GM21381 (cell line): Measurements from ENCODE around the gene KRT31.
"Not testable (repeated sequence)": the region's sequence is repeated elsewhere in the genome, so short reads cannot be mapped to it uniquely, and the experiment has no call there.

Source experiments
- ATAC-seq: cut with Tn5 transposase; IDR thresholded peaks from one replicate; pipeline ENCODE4 v1.9.1; 2021; ENCODE audit warnings: mild to moderate bottlenecking, moderate library complexity; ENCODE audit not compliant: unreplicated experiment

The KRT31 gene

GRCh38 chr17:41396996-41397660 is at the start of gene KRT31:
TSS of gene KRT31 (minus strand) at chr17:41397608. CDS start at chr17:41397539, 69 bp downstream.
- ATAC-seq = no peak

GRCh38 chr17:41446806-41447205 is 49.4 kb upstream of the KRT31 start:
- ATAC-seq = no peak

DNA sequence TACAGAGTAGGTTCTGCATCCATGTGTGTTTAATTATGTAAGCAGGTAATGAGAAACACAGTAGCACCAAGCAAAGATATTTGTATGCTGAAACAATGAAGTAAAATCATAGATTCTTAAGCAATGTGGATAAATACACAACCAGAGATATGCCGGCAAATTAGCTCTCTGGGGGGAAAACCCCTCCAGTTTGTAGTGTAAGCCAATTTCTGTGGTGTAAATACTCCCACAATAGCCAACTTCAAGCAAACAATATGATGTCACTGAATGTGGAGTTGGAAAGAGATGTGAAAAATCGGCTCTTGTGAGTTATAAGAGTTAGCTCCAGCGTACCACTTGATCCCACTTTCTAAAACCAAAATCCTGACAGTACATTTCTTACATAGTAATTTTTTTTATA is 47.2 kb upstream of the KRT31 start:
- ATAC-seq = no peak

- ATAC-seq = no peak
These were observed 46.8 kb upstream of the KRT31 start for GRCh38 chr17:41444186-41444585.

DNA sequence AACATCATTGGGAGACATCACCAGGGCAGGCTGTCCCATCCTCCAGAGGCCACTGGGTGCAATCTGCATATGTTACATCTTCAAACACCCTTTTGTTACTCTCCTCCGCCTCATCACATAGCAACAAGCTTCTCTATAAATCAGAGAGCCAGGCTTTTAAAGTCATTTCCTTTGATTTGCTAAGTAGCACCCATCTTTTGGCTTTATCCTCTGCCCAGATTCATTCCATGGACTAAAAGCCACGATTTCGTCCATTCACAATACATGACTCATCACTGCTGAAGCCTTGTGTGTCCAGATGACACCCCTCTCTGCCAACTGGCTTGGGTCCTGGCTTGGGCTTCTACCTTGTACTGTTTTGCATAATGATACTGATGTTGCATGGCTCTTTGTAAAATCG is 45.3 kb upstream of the KRT31 start:
- ATAC-seq = no peak

GRCh38 chr17:41440531-41441033 is 43.2 kb upstream of the KRT31 start, which contains the start of gene KRT38:
TSS of gene KRT38 (minus strand) at chr17:41440983. CDS start at chr17:41440921, 62 bp downstream.
- no peak for ATAC-seq

GRCh38 chr17:41439375-41439774 is 42.0 kb upstream of the KRT31 start:
- no peak for ATAC-seq

GRCh38 chr17:41437769-41438168 is 40.4 kb upstream of the KRT31 start:
- ATAC-seq = no peak

GRCh38 chr17:41437254-41437653 is 39.8 kb upstream of the KRT31 start:
- no peak for ATAC-seq

GRCh38 chr17:41434415-41434814 is 37.0 kb upstream of the KRT31 start:
- ATAC-seq = no peak

GRCh38 chr17:41434005-41434404 is 36.6 kb upstream of the KRT31 start:
- ATAC-seq = no peak

- no peak for ATAC-seq
These were observed 36.2 kb upstream of the KRT31 start for GRCh38 chr17:41433586-41433985.

DNA sequence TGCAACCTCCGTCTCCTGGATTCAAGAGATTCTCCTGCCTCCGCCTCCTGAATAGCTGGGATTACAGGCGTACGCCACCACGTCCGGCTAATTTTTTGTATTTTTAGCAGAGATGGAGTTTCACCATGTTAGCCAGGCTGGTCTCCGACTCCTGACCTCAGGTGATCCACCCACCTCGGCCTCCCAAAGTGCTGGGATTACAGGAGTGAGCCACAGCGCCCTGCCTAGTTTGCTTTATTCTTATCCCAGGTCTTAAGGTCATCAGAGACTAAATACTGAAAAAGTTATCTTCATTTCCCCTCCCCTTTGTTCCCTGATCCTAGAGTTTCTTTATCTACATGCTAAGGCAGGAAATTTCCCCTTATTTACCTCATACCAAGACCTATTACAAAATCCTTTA is 33.0 kb upstream of the KRT31 start:
- ATAC-seq = not testable (repeated sequence)

DNA sequence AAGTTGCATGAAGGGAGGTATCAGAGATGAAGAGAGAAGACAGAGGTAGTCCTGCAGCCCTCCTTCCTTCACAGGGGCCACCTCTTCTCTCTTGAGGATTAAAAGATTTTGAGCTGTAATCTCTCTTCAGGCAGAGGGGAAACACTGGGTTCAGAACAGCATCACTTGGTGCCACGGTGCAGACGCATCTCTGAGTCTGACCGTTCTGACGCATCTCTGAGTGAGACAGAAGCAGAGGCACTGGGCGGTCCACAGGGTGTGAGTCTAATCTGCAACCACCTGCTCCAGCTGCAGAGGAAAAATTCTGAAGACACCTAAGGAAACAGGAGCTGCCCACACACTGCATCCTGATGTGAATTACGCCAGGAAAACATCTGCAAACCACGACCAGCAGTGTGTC is 32.3 kb upstream of the KRT31 start:
- no peak for ATAC-seq

DNA sequence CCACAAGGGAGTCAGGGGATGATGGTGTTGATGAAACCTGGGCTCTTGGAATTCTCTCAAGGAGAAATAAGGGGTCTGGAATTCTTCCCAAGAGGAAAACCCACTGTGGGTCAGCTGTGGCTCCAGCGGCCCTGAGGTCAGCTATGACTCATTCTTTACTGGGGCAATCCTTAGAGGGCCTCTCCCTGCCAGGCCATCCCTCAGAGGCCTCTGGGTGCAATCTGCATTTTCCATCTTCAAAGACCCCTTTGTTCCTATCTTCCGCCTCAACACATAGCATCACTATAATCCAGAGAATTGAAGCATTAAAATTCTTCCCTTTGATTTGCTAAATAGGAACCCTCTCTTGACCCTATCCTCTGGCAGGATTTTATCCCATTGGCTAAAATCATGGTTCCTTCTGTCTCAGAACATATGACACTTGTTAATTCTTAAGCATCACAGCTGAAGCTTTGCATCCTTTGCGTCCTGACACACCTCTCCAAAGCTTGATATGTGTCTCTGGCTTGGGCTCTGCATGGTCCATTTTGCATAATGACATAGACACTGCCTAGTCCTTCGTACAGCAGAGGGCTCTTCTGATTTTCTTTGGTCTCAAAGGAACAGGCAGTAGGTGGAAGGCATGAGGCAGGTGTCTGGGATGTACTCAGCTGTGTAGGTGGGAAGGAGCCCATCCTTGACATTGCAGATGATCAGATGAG is 31.3 kb upstream of the KRT31 start:
- ATAC-seq = no peak

GRCh38 chr17:41424111-41424635 is 26.8 kb upstream of the KRT31 start, which contains the start of gene KRT37:
TSS of gene KRT37 (minus strand) at chr17:41424585. CDS start at chr17:41424523, 62 bp downstream.
- no peak for ATAC-seq

GRCh38 chr17:41422586-41422985 is 25.2 kb upstream of the KRT31 start:
- not testable (repeated sequence) for ATAC-seq

- ATAC-seq = no peak
These were observed 24.2 kb upstream of the KRT31 start for GRCh38 chr17:41421617-41422016.

GRCh38 chr17:41421116-41421515 is 23.7 kb upstream of the KRT31 start:
- no peak for ATAC-seq

DNA sequence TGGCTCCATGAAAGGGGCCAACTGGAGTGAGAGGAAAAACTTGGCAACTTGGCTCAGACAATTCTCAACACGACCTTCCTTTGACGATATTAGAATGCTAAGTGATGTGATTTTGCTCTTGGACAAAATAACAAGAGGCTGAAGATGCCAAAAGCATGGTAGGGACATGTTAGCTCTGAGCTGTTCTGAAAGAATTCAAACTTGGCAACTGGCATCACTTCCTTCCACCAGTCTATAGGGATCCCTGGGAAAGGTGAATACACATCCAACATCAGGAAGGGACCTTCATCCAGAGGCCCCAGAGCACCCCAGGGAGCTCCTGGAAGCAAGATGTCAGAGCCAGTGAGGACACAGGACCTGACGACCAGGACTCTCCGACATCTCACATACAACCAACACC is 22.7 kb upstream of the KRT31 start:
- ATAC-seq = no peak

- no peak for ATAC-seq
These were observed 22.3 kb upstream of the KRT31 start for GRCh38 chr17:41419716-41420115.
